ENCODE measurements around the gene FSIP1.
"Not testable (repeated sequence)": the region's sequence is repeated elsewhere in the genome, so short reads cannot be mapped to it uniquely, and the experiment has no call there.

Gene FSIP1

DNA sequence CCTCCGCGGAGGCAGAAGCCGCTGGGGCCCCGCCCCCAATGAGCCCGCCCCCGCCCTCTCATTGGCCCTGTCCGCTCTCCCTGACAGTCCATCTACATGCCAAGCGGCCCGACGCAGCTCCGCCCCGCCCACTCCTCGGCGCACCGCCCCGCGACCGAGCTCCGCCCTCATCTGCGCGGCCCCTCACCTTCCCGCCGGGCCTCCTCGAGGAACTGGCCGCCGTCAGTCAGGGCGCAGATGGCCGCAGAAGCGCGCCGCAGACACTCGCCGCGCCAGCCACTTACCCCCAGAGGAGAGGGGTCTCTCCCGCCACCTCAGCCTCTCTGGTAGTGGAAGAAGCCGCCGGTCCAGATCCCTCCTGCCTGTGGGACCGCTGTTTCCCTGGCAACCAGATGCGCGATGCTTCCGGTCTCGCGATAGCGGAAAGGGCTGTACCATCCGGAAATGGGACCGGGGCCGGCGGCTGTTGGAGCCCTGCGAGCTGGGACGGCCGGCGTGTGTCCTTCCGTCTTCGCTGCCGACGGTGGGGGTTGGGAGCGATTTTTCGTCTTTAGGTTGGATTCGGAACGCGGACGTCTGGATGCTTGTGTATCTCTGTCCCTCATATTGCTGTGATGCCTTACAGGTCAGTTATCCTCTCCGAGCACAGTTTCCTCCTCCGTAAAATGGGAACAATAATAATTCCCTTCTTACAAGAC, at the start of gene FSIP1:
Gene FSIP1, minus strand, starts transcription at position 401 of the 698 bp plus-strand sequence. CDS start 6,317 bp downstream, outside the sequence.
- peak; percentile 61 to 68 for DNase-seq

DNA sequence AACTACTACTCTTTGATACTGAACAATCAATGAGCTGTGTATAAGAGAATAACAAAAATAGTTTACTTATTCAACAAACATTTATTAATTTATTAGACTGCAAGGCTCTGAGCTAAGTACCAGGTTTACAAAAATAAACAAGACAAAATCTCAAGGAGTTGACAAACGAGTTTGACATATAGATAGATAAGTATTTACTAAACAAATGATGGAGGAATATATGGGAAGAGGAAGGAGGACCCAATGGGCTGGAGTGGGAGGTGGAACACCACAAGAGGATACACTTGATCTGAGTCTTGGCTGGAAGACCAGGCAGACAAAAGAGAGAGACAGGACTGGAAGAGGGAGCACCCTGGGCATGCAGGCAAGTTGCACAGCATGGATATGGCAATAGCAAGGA, 47.5 kb upstream of the FSIP1 start:
- no peak for DNase-seq

DNA sequence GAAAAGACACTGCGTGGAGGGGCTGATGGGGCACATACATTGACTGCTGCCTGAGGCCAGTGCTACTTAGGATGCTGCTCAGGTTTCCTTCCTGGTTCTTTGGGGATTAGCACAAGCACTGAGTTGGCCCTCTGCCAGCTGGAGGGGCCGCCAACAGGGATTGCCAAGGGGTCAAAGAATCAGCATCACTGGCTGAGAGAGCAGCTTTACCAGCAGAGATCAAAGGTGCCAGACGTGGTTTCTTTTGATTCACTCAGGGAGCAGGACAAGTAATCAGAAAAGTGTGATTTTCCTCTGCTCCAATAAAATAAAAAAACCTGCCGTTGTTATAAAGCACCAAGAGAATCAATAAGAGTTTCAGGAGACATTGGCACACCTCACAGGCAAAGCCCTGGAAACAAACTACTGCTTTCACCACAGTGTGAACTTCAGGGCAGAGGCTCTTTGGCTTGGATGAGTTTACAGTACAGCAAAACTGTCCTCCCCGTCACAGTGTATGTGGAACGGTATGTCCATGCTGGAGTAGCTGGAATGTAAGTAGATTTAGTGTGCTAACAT, 45.8 kb upstream of the FSIP1 start:
- DNase-seq, result no peak

DNA sequence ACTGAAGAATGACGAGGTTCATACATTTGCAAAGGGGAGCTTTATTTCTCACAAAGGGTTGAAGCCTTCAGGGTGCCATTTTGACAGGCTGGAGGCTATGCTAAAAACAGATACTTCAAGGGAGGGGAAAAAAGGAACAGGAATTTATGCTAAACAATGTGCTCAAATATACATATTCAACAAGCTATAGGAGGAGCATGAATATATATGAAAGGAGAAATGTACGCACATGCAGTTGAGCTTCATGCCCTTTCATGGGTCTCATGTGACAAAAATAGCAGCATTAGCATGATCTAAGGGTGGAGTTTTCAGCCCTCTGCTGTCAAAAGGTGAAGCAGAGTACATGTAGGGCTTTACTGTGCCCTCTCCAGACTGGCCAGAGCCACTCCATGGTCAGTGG, 44.3 kb upstream of the FSIP1 start:
- DNase-seq, result no peak

DNA sequence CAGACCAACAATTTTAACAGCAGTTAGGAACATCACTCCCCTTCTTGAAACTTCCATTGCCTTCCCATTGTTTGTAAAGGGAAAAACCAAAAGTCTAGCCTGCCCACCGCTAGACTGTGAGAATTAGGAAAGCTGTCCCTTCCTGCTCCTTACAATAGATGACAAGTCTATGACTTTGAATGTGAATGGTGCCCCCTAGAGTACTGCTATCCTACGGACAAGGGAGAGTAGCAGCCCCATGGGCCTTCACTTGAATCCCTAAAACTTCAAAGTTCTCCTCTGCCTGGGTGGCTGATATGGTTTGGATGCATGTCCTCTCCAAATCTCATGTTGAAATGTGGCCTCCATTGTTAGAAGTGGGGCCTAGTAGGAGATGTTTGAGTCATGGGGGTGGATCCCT, 41.0 kb upstream of the FSIP1 start:
- no peak for DNase-seq

DNA sequence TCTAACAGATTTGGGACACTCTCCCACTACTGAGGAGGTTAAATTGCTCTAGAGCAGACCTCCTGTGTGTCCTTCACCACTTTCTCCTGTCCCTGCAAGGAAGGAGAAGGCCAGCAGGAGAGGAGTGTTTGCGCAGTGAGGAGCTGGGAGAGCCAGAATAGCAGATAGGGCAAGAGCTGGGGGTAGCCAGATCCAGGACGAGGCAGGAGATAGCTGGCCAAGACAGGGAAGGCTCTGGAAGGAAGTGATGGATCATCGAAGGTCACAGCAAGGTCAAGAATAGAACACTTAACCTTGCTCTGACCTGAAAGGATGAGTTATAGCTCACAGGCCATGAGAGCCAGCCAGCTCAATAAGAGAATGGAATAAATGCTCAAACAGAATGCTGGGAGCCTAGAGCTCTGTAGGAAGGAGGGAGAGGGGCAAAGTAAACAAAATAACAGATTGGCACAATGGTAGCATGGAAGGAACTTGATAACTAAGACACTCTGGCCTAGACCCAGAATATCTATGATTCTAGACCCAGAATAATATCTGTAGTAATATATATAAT, 37.5 kb upstream of the FSIP1 start:
- DNase-seq, result no peak

DNA sequence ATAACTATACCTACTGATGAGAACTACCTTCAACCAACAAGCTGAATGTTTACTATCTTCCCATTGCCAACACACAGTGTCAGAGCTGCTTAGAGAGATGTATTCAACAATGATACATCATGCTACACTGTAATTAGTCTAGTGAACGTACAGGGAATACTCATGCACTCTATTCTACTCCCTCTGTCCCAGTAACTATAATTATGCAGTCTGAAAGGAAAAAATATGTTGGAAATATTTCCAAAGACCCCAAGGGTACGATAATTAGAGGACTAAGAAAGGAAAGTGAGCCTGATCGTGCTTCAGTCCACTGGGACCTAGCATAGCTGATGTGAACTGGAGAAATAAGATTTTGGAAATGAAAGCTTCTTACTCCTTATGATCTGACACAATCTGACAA, 36.9 kb upstream of the FSIP1 start:
- DNase-seq, result no peak

DNA sequence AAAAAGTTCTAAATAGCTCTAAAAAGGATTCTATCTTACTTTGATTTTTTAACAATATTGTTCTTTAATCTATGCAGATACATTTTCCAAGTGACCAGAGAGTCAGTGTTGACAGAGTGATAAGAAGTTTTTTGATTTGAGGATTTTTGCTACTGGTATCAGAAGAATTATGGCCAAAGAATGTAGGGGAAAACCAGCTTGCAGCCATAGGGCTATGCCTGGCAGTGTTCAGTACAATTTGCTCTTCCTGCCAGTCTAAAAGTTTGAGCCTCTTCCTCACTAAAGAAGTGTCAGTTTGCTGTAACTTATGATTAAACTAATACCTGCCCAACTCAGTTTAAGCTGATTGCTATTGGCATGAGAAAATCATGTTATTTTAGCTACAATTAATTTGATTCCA, 35.3 kb upstream of the FSIP1 start:
- DNase-seq, result no peak

DNA sequence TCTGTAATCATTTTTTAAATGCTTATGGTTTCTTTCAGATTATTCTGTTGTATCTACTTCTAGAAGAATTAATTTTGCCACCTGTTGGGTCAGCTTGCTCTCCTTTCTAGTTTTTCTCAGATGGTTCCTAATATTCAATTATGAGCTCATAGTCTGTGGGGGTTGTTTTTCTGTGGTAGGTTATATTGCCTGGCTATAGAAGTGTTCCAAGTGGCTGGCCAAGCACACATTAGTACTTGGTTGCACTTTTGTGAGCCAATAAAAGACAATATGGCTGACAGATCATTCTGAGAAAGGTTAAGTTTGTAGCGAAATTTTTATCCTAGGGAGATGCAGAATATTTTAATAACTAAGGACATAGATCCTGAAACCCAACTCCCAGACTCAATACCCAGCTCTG, 31.8 kb upstream of the FSIP1 start:
- no peak for DNase-seq

DNA sequence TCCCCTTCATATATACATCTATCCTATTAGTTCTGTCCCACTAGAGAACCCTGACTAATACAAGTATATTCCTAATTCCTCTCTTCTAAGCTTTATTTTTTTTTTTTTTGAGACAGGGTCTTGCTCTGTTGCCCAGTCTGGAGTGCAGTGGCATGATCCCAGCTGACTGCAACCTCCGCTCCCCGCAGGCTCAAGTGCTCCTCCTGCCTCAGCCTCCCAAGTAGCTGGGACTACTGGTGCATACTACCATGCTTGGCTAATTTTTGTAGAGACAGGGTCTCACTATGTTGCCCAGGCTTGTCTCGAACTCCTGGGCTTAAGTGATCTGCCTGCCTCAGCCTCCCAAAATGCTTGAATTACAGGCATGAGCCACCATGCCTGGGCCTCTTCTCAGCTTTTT, 30.0 kb upstream of the FSIP1 start:
- not testable (repeated sequence) for DNase-seq

DNA sequence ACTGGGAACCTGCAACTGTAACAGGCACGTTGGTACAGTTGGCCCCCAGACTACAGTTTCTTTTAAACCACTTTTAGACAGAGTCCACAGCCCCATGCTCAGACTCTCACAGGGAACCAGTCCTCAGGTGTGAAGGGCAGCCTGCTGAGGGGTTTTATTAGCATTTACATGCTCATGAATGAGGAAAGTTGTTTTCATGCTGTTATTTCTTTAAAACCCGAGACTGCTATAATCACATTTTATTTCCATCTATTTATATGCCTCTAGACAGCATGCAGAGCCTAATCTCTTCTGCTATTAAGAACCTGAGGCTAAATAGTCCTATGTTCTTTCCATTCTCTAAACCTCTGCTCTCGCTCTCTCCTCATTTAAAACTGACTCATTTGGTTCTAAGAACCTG, 26.3 kb upstream of the FSIP1 start:
- no peak for DNase-seq

DNA sequence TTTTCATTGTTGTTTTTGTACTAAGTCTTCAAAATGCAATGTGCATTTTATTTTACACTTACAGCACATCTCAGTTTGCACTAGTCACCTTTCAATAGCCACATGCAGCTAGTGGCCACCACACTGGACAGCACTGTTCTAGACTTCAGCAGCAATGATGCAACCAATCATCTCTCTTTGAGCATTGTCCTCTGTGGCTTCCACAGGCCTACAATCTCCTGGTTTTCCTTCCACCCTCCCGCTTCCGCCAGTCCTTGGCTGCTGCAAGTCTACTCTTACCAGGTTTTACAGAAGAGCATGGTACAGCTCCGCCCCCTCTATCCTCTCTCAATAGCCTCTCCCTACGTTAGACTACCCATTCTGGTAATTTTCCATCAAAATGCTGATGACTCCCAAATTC, 25.1 kb upstream of the FSIP1 start:
- no peak for DNase-seq

DNA sequence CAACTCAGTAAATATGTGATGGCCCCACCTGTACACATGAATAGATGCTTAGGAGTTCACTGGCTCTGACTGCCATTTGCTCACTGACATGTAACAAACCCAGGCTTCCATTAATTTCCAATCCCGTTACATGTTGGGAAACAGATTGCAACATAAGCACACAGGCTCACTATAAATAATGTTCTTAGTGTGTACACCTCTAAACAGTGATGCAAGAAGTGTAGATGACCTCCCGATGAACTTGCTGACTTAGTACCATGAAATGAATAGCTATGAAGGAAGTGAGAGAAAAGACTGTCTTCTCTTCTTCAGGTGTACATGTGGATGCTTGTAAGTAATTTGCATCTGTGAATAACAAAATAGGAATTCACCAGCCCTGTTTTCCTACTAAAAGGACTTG, 21.4 kb upstream of the FSIP1 start:
- no peak for DNase-seq

DNA sequence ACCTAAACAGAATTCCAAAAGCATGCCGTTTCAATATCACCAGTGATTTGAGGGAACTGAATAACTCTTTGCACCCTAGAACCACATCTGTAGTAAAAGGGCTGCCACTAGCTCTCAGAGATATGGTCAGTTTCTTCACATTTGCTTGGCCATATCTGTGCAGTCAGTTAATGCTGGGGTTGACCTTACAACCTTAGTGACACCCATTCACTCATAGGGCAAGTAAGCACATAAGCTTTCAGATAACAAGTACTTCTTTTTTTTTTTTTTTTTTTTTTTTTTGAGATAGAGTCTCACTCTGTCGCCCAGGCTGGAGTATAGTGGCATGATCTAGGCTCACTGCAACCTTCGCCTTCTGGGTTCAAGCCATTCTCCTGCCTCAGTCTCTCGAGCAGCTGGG, 20.4 kb upstream of the FSIP1 start:
- DNase-seq, result no peak

DNA sequence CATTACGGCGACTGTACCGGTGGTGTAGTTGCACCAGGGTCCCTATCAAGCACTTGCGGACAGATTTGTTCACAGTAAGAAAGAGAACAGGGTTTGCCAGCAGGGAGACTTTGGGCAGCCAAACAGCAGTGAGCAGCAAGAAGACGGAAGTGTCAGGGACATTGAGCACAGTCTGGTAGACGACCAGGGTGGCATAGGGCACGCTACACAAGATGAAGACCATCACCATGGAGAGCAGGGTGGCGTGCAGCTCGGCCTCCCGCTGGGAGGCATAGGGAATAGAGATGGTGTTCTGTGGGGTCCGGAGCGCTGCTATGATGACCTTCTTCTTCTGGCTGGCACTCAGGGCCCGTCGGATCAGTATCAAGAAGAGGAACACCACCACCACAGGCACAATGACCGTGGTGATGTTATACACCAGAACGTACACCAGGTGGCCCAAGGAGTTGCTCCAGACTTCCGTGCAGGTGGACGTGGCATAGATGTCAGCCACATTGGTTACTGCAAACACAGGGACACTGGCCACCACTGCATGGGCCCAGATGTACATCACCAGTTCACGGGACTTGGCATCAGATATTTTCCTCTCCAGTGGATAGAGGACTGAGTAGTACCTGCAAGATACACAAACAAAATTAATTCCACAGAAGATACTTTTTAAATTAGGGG, 19.1 kb upstream of the FSIP1 start:
- no peak for DNase-seq

DNA sequence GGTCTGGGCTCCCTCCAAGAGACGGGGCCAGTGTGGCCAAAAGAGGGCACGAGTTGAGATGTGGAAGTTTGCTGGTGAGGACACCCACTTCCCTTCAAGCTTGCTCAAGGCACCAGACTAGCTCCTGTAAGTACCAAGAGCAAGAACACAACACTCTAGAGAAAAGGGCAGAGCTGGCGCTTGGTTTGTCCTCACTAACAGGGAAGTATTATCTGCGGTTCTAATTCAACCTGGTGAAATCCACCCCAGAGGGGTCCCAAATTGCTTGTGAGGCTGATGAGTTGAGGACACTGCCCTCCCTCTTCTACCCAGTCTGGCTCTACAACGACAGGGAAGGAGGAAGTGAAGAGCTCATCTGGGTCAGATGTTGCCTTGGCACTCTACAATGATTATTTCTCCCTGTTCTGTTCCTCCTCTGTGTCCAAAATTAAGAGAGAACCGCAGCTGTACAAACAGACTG, 16.9 kb upstream of the FSIP1 start:
- no peak for DNase-seq

DNA sequence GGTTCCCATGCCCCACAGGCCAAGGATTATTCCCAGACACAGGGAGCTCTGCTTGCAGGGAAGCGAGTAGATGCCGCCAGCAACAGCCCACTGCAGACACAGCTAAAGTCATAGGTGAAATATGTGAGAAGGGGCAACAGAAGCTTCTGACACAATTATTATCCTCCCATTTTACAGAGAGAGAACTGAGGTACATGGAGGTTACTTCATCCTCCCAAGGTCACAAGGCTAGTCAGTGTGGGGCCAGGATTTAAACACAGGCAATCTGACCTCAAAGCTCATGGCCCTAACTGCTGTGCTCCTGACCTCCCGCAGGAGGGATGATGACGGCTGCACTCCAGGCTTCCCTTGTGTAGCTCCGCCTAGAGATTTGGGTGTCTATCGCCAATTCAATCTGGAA, 15.7 kb upstream of the FSIP1 start:
- DNase-seq, result no peak

DNA sequence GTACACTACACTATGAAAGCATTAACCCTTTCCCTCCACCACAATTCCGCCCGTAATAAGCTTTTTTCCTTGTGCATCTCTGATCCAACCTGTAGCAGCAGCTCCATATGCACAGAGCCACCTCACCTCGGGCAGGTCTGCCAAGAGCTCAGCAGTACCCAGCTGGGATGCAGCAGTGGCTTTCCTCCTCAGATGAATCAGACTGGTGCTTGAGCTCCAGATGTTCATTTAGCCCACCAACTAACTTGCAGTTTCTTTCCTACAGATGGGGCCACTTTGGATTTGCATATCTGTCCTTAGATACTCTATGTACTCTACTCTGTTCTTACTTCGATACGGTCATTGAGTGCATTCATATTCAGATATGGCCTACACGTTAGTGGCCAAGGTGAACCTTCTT, 14.8 kb upstream of the FSIP1 start:
- DNase-seq, result no peak

DNA sequence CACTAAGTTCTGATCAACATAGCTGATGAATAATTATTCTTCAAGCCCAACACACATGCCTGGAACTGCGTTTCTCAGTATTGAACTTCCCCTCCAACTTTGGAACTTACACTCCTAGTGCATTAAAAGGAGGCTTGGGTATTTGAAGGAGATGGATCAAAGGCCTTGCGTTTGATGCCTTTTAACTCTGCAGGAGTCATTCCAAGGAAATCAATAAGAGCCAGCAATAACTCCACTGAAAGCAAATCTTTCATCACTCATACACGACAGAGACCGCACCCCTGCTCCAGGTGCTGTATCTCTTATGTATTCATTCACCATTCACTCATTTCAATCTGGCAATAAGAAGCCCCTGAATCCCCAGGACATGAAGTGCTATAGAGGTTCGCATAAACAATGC, 14.0 kb upstream of the FSIP1 start:
- DNase-seq, result no peak

DNA sequence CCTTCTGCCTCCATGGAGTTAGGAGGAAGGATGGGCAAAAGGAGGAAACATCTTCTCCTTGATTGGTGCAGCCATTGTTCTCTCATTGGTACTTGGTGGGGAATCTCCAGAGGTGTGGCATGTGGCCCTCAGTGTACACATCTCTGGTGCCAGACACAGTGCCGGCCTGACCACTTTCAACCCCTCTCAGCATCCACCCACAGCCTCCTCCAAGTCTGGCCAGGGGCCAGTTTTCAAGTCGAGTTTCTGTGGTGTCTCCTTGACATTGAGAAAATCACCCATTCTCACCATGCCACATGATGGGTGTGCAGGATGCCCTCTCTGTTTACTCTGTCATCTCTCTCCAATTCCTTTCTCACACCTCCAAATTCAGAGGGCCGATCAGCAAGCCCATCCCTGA, 12.8 kb upstream of the FSIP1 start:
- no peak for DNase-seq

DNA sequence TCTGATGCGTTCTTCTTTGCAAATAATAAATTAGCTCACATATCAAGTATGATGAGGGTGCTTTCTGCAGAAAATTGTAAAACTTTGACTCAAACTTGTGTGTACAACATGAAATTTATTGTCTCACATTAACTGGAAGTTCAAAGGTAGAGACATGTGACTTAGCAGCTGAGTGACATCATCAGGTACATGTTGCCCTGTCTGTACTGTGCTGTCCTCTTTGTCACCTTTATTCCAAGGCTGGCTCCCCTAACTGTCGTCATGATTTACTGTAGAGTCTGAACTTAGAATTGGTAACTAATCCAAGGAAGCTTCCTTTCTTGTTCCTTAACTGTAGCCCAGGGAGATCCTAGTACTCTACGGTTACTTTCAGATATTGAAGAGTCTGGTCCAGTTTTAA, 12.3 kb upstream of the FSIP1 start:
- no peak for DNase-seq

DNA sequence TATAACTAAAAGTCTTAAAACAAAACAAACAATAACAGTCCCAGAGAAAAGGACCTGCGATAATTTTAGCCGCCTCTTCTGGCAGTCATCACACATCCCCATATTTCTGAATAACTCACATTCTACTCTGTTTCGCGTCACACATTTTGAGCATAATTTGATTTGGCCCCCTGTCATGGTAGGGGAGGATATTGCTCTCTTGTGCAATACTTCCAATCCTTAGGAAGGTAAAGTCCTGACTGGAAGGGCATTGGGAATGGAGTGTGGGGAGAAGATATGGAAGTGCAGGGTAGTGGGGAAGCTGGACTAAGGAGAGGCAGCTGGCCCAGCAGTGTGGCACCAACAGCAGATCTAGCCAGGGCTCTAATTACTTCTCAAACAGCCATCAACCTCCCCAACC, 11.3 kb upstream of the FSIP1 start:
- DNase-seq, result no peak

DNA sequence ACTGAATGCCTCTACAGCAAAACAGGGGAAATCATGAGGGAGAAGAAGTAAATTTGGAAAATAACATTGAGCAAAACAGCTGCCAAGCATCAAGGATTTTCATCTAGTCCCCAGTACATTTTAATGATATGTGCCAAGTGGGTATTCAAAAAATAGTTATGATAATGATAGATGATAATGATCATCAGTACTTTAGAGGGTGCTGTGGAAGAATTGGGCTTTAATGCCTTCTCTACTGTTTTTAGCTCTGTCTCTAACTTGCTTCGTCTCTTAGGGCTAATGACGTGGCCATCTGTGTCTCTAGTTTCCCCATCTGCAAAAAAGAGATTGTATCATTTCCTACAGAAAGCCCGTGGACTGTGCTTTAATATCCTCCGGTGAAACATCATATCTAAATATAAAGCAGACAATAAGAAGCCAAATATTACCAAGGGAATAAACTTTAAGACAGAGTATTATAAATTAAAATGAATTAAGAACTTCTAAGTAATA, 10.2 kb upstream of the FSIP1 start:
- no peak for DNase-seq

All from Kasumi-1 (cell line).